Stomach smooth muscle (tissue), 2 donors: ENCODE measurements around the gene CORO2A.
"Not testable (repeated sequence)": the region's sequence is repeated elsewhere in the genome, so short reads cannot be mapped to it uniquely, and the experiment has no call there.

Source experiments
- H3K27ac ChIP-seq: one replicate; pipeline ENCODE4 v1.7.0; 2013; ENCODE audit warnings: mild to moderate bottlenecking, low read length, inconsistent platforms
- H3K27me3 ChIP-seq, 2 donors: one replicate each; pipeline ENCODE4 v1.7.0; 2013; ENCODE audit warnings: low read length in 2 of 2; ENCODE audit not compliant: insufficient read depth in 2 of 2, control insufficient read depth in 1 of 2
- H3K36me3 ChIP-seq, 2 donors: one replicate each; pipeline ENCODE4 v1.7.0; 2013; ENCODE audit warnings: low read length in 2 of 2; ENCODE audit not compliant: control insufficient read depth in 2 of 2, insufficient read depth in 2 of 2
- H3K4me1 ChIP-seq: one replicate; pipeline ENCODE4 v1.7.0; 2013; ENCODE audit warnings: low read length; ENCODE audit not compliant: control insufficient read depth, insufficient read depth
- H3K4me3 ChIP-seq, 2 donors: one replicate each; pipeline ENCODE4 v1.7.0; 2013; ENCODE audit warnings: low read length in 2 of 2
- H3K9ac ChIP-seq, 2 donors: one replicate each; pipeline ENCODE4 v1.7.0; 2013; ENCODE audit warnings: low read length in 2 of 2, mild to moderate bottlenecking in 1 of 2
- H3K9me3 ChIP-seq, 2 donors: one replicate each; pipeline ENCODE4 v1.7.0; 2013; ENCODE audit warnings: low read length in 2 of 2; ENCODE audit not compliant: control insufficient read depth in 2 of 2
- donor health status: healthy.
- donor health status: Pancreatic carcinoma.

The CORO2A gene

DNA sequence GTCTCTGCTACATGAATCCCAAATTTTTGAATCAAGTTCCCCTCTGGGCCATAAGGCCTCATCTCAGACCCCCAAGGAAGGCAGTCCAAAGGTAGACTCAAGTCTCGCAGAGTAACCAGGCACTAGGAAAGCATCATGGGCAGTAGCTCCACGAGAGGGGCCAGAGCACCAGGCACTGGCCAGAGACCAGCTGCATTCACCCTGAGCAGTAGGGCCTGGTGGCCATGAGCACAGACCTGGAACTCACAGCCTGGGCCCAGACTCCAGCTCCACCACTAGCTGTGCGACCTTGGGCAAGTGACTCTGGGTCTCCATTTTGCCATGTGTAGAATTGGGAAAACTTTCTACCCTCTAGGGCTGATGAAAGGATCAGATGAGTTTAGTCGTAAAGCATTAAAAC, 107.4 kb downstream of the CORO2A start:
- H3K9ac ChIP-seq: no peak overlapping the region
- H3K9me3 ChIP-seq: no peaks in the 10 kb centered on the region
- no peak overlapping the region for H3K27ac ChIP-seq
- peaks cover 4% of the 10 kb centered on the region for H3K4me1 ChIP-seq
- no peaks in the 10 kb centered on the region for H3K27me3 ChIP-seq
- no peak overlapping the region for H3K4me3 ChIP-seq
- peaks cover 24 to 29% of the 10 kb centered on the region in 2 donors for H3K36me3 ChIP-seq

GRCh38 chr9:98084396-98084795, 108.0 kb downstream of the CORO2A start:
- Histone ChIP-seq H3K9ac (no peak overlapping the region), H3K27me3 (no peaks in the 10 kb centered on the region), H3K27ac (no peak overlapping the region), H3K36me3 (peaks cover 24 to 29% of the 10 kb centered on the region in 2 donors), H3K4me1 (peaks cover 4% of the 10 kb centered on the region), H3K9me3 (no peaks in the 10 kb centered on the region), H3K4me3 (no peak overlapping the region)

GRCh38 chr9:98083566-98084183, 108.8 kb downstream of the CORO2A start:
- Histone ChIP-seq H3K27me3 (no peaks in the 10 kb centered on the region), H3K4me1 (peaks cover 4% of the 10 kb centered on the region), H3K9ac (no peak overlapping the region), H3K4me3 (no peak overlapping the region), H3K36me3 (peaks cover 24 to 29% of the 10 kb centered on the region in 2 donors), H3K9me3 (no peaks in the 10 kb centered on the region), H3K27ac (no peak overlapping the region)

- Histone ChIP-seq H3K4me1 (peaks cover 4% of the 10 kb centered on the region), H3K9ac (no peak overlapping the region), H3K27me3 (no peaks in the 10 kb centered on the region), H3K4me3 (no peak overlapping the region), H3K36me3 (peaks cover 25 to 29% of the 10 kb centered on the region in 2 donors), H3K27ac (no peak overlapping the region), H3K9me3 (no peaks in the 10 kb centered on the region)
These were observed 109.4 kb downstream of the CORO2A start for GRCh38 chr9:98083061-98083501.

GRCh38 chr9:98081477-98082219, 110.8 kb downstream of the CORO2A start:
- no peaks in the 10 kb centered on the region for H3K4me1 ChIP-seq
- H3K36me3 ChIP-seq: peaks cover 32 to 34% of the 10 kb centered on the region in 2 donors
- H3K27me3 ChIP-seq: no peaks in the 10 kb centered on the region
- H3K4me3 ChIP-seq: no peak overlapping the region
- no peaks in the 10 kb centered on the region for H3K9me3 ChIP-seq
- no peak overlapping the region for H3K27ac ChIP-seq
- H3K9ac ChIP-seq: no peak overlapping the region

DNA sequence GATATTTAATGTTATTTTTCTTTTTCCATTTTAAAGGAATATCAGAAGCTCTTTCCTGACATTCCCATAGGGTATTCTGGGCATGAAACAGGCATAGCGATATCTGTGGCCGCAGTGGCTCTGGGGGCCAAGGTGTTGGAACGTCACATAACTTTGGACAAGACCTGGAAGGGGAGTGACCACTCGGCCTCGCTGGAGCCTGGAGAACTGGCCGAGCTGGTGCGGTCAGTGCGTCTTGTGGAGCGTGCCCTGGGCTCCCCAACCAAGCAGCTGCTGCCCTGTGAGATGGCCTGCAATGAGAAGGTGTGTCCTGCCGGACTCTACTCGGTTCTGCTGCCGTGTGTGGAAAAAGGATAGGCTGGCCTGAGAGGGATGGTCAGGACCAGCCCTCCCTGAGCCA, 111.7 kb downstream of the CORO2A start:
- Histone ChIP-seq H3K9ac (no peak overlapping the region), H3K36me3 (peaks cover 32 to 34% of the 10 kb centered on the region in 2 donors), H3K4me3 (no peak overlapping the region), H3K4me1 (no peaks in the 10 kb centered on the region), H3K27me3 (no peaks in the 10 kb centered on the region), H3K27ac (no peak overlapping the region), H3K9me3 (no peaks in the 10 kb centered on the region)

- no peak overlapping the region for H3K27ac ChIP-seq
- H3K36me3 ChIP-seq: peaks cover 32 to 34% of the 10 kb centered on the region in 2 donors
- H3K27me3 ChIP-seq: no peaks in the 10 kb centered on the region
- H3K9me3 ChIP-seq: no peaks in the 10 kb centered on the region
- H3K4me1 ChIP-seq: no peaks in the 10 kb centered on the region
- H3K4me3 ChIP-seq: no peak overlapping the region
- H3K9ac ChIP-seq: no peak overlapping the region
These were observed 112.1 kb downstream of the CORO2A start for GRCh38 chr9:98080326-98080725.

DNA sequence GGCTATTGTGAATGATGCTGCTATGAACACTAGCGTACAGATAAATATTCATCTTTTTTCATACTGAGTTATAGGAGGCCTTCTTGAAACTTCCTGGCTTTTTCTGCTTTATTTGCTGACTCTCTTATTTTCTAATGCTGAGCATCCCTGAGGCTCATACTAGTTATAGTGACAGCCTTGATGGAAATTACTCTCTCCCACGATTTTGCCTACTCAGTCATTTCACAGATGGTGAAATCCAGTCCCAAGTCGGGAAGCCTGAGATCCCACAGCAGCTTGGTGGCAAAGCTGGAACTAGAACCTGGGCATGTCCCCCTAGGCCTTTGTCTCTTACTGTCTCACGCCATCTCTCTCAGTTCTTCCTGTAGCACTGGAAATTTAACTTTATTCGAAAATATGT, 113.5 kb downstream of the CORO2A start:
- no peak overlapping the region for H3K9ac ChIP-seq
- no peaks in the 10 kb centered on the region for H3K27me3 ChIP-seq
- H3K9me3 ChIP-seq: no peaks in the 10 kb centered on the region
- H3K36me3 ChIP-seq: peaks cover 32 to 34% of the 10 kb centered on the region in 2 donors
- peaks cover 6% of the 10 kb centered on the region for H3K4me1 ChIP-seq
- H3K27ac ChIP-seq: no peak overlapping the region
- no peak overlapping the region for H3K4me3 ChIP-seq

- peaks cover 16 to 17% of the 10 kb centered on the region in 2 donors for H3K36me3 ChIP-seq
- not testable (repeated sequence) for H3K9ac ChIP-seq, H3K27ac ChIP-seq, H3K4me3 ChIP-seq, H3K9me3 ChIP-seq, H3K4me1 ChIP-seq, H3K27me3 ChIP-seq
These were observed 115.9 kb downstream of the CORO2A start for GRCh38 chr9:98076514-98076890.

DNA sequence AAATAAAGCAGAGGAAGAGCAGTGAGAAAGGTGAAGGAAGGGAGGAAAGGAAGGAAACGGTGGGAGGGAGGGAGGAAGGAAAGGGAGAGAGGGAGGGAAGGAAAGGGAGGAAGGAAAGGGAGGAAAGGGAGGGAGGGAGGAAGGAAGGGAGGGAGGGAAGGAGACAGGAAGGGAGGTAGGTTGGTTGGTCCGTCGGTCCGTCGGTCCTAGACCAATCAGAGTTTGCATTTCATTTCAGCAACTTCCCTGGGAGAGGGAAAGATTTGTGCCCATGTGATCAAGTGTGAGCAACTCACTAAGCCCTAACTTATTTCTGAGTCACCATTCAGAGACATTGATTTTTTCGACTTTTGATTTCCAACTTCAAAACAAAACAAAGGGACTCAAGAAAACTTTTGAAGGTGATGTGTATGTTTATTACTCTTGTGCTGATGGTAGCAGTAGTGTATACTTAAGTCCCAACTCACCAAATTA, 117.1 kb downstream of the CORO2A start:
- H3K4me1 ChIP-seq: peaks cover 6% of the 10 kb centered on the region
- H3K36me3 ChIP-seq: peaks cover 5 to 8% of the 10 kb centered on the region in 2 donors
- no peaks in the 10 kb centered on the region for H3K27me3 ChIP-seq
- H3K9me3 ChIP-seq: no peaks in the 10 kb centered on the region
- no peak overlapping the region for H3K27ac ChIP-seq
- H3K4me3 ChIP-seq: no peak overlapping the region
- no peak overlapping the region for H3K9ac ChIP-seq
